ENCODE data around the gene CAMTA1.

CAMTA1 gene

DNA sequence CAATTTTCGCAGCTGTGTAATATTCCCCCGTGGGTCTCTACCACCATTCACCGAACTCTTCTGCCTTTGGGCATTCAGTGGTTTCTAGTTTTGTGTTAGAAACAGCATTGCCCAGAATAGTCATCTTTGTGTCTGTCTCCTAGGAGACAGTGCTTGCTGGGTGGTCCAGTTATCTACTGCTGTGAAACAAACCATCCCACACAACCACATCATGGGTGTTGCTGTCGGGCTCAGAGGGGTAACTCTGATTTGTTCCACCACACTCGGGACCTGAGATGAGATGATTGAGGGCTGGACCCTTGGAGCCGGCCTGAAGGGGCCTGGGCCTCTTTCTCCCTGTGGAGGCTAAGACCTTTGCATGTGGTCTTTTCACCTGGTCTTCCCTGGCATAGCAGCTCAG lies 558.6 kb downstream of the CAMTA1 start:
- no peak for DNase-seq (ENCODE audit: low spot score)

DNA sequence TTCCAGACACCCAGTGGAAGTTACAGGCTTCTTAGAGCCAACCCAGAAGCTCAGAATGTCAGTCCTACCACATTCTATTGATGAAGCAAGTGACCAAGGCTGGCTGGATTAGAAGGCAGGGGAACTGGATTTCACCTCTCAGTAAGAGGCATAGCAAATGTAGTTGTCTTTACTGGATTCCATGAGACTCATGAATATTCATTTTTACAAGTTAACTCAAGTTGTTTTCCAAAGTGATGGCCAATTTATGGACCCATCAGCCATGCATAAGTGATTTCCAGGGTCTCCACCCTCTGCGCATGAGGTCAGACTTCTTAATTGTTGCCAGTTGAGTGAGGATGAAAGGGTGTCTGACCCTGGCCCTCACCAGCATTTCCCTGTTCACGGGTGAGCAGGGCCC lies 559.0 kb downstream of the CAMTA1 start:
- DNase-seq (ENCODE audit: low spot score): no peak

DNA sequence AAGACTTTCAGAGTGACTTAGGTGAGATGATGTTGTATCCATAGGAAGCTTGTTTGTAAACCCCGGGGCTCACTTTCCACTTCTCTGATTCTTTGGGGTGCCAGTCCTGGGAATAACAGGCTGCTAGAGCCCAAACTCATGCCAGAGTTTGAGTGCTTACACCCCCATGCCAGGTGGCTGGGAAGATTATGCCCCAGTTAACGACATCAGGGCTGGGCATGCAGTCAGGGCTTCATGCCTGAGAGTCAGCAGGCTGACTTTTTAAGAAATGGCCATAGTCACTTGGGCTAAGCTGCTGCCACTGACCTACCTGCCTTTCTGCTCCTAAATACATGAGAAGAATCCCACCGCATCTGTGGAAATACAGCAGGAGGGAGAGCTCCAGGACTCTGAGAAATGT lies 560.3 kb downstream of the CAMTA1 start:
- no peak for DNase-seq (ENCODE audit: low spot score)

DNA sequence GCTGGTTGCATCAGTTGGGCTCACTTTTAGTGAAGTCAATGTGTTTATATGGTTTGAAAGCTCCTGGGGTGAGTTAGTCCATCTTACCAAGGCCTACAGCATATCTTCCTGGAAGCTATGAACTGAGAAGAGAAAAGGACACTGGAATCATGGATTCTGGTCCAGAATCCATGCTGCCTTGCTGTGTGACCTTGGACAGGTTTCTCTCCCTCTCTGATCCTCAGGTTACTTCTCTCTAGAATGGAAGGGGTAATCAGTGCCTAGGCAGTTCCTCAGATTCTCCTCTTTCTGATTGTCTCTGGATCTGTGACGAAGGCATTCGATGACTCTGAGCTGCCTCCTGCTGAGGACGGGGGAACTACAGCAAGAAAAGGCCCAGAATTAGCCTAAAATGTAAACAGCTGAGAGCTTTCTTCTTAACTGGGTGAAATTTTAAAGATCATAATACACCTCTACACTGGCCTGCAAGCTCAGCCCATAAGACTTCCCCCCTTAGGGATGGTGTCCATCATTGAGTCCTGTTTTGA lies 560.9 kb downstream of the CAMTA1 start:
- DNase-seq (ENCODE audit: low spot score): no peak

DNA sequence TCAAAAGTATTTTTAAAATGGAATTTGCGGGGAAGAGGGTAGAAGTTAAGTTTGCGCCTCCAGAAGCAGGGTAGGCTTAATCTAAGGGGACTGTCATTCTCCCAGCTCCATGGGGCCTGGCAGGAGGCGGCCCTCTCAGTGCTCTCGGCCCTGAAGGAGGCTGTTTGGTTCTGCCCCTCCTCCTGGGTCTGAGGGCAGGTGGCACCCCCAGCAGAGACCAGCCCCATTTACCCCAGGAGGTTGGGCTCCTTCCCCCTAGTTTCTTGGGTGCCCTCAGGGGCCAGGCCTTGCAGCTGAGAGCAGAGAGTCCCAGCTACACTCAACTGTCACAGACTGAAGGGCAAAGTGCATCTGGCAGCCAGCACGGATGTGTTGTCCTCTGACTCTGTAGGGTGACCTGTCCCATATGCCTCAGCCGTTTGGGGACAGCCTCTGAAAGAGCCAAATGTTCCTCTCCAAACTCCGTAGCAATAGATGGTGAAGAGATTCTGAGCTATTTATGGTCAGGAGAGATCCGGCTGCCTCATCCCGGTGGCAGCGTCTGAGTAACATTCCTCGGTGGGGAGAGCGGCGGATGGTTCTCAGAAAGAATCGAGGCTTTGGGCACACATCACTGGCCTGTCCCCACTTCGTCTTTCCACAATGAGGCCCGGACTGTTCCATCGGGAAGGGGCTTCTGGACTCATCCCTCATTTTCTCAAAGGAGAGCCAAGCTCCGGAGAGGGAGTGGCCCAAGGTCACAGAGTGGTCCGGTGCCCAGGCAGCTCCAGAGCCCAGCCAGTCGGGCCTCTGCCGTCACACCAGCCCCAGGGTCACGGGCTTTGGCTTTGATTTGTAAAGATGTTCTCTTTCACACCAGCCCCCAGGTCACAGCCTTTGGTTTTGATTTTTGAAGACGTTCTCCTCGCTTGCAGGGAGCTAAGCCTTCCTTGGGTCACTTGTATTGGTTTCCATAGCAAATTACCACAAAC lies 561.6 kb downstream of the CAMTA1 start:
- no peak for DNase-seq (ENCODE audit: low spot score)

DNA sequence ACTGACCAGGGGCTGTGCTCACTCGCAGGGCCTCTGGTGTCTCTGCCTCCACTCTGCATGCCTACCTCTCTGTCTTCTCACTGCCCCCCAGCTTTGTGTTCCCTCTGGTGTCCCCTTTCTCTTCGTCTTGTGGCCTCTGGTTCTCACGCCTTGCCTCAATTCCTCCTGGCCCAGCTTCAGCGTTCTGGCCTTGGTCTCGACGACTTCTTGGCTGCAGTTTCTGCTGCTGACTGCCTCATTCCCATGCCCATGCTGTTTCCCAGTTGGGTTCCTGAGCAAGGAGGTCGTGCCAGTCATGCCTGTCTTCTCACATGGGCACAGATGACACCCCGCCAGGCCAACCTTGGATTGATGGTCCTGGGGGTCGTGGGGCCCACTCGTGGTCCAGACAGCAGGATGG lies 562.8 kb downstream of the CAMTA1 start:
- no peak for DNase-seq (ENCODE audit: low spot score)

DNA sequence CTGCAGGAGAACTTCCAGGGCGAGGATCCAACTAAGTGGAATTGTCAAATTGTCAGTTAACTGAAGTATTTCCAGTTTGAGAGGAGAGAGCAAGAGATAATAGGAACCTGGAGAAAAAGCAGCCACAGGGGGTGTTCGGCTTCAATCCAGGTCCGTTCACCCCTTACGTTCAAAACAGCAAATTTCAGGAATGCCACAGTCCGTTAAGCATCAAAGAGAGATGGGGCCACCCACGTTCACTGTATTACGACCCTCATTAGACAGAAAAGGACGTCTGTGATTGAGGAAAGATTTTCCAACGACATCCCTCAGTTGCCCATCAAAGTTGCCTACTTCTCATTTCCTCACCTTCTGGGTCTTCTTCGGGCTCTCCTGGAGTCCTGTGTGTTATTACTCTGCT lies 563.3 kb downstream of the CAMTA1 start:
- DNase-seq (ENCODE audit: low spot score): no peak

DNA sequence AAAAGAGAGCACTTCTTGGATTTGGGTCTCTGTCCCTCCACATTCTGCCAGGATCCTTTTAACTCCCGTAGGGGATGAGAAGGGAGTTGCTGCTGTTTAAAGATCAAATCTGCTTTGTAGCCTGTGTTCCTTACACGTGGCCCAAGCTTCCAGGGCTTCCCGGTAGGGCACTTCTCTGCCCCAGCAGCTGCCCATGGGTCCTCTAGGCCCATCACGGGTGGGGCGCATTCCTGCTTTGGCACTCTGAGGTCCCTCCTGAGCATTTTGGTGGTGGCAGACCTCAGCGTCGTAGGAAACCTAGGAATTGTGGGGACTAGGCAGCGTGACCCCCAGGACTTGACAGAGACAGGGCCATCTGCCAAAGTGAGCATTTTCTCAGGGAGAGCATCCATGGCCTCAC lies 565.5 kb downstream of the CAMTA1 start:
- DNase-seq (ENCODE audit: low spot score): no peak

DNA sequence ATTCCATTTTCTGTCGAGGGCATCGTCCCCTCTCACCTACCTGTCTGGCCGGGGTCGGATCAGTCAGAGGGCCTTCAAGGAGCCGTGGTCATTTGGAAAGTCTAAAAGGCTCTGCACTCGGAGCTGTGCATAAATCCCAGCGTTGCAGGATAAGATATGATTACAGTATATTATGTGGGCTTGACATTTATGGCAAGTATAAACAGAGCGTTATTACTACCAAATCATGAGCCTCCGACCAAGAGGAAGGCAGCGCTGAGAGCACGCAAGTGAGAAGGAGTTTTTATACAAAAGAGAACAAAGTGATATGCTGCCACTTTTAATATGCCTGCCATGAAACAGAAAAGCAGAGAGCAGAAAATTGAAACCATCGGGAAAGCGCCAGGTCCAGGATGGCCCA lies 566.4 kb downstream of the CAMTA1 start:
- DNase-seq (ENCODE audit: low spot score): no peak

DNA sequence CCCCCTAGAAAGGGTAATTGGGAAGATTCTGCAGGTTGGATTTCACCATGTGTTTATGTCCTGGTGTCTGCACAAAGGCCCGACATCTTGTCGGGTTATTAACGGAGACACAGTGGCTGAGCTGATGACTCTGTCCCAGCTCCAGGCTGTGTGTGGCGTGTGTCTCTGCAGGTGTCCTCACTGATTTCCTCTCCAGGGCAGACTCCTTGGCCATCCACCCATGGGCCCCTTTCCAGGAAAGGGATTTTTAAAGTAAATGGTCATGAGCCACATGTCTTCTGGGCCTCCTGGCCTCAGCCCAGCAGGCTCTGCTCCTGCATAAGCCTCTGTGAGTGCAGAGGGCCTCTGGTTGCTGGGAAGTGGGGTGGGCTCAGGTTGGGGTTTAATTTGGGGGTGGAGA lies 567.1 kb downstream of the CAMTA1 start:
- DNase-seq (ENCODE audit: low spot score): no peak

DNA sequence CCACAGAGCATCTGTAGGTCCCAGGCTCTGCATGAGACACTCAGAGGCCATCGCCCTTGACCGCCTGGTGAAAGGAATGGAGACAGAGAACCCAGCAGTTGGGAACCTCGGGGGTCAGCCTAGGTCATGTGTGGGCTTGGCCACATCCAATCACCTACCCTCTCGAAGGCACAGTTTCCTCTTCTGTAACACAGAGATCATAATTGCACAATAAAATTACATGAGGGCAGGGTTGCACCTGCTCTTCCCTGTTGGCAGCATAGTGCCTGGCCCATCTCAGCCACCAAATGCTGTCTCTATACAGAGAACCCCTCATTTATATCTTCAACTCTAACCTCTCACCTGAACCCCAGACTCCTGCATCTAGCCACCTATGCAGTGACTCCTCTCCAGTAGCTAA lies 567.7 kb downstream of the CAMTA1 start:
- no peak for DNase-seq (ENCODE audit: low spot score)

DNA sequence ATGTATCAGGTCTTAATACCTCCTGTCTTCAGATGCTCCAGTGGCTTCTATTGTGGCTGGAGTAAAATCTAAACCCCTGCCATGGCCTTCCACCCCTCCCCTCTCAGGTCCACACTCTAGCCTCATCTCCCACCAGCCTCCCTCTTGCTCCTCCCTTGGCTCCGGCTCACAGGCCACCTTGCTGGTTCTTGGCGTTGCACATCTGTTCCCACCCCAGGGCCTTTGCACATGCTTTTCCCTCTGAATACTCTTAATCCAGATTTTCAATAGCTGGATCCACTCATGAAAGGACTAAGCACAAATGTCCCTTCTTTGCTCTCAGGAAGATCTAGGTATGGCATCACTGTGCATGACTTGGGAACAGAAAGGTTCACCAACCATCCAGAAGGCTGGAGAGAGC lies 570.4 kb downstream of the CAMTA1 start:
- no peak for DNase-seq (ENCODE audit: low spot score)

DNA sequence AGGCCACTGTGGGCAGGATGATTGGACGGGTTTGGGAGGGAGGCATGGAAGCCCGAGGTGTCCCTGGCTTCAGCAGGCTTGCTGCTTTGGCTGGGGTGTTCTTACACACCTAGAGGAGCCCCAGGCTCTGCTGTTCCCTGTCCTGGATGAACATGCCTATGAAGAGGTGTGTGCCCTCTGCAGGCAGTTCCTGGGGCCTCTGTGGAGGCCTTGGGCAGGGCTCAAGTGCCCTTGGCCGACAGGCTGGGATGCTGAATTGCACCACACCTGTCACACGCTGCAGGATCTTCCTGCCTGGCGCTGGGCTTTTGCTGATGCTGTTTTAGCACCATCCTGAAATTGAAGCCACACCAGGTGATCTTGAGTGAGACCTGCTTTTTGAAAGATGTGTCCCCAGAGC lies 570.8 kb downstream of the CAMTA1 start:
- DNase-seq (ENCODE audit: low spot score): no peak

DNA sequence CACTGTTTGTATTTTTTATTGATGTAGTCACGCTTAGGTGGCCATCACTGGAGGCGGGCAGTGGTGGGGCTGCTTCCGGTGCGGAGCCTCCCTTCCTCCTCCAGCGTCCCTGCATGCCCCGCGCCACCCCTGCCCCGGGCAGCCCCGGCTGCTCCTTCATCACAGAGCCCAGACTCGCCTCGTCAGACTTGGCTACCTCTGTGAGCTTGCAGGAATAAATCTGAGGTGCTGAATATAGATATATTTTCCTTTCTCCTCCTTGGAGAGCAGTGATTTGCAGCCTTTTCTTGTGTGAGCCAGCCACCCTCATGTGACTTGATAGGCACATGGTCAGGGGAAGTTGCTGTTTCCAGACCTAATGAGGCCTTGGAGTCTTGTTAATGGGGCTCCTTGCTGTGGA lies 573.2 kb downstream of the CAMTA1 start:
- DNase-seq (ENCODE audit: low spot score): no peak

DNA sequence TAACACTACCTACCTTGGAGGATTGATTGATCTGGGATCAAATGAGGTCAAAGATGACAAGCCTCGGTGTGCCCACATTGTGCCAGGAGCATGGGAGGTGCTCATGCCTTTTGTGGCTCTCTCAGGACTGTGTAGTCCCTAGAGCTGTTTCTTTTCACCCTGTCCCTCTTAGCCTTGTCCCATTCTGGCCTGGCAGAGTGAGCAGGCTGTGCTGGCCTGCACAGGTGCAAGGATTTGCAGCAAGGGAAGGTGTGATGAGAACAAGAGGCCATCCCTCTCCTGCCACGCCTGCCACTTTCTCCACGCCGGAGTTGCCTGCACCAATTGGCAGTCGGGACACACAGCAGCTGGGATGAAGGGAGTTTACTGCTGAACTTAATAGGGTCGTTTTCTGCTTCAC lies 575.3 kb downstream of the CAMTA1 start:
- DNase-seq (ENCODE audit: low spot score): no peak

DNA sequence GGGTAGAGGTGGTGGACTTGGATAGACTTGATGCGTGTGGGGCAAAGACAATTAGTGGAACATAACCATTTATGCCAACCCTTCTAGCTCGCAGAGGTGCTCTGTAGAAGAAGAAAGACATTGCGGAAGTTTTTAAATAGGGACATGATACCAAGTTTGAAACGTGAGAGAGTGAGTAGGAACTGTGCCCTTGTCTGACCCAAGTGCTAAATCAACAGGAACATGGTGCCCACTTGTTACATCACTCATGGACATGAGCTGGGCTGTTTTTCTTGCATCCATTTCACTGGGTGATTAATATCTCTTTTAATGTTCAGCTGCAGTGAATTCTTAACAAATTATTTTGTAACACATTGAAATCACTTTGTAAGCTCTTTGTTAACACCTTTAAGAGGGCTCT lies 577.7 kb downstream of the CAMTA1 start:
- no peak for DNase-seq (ENCODE audit: low spot score)

DNA sequence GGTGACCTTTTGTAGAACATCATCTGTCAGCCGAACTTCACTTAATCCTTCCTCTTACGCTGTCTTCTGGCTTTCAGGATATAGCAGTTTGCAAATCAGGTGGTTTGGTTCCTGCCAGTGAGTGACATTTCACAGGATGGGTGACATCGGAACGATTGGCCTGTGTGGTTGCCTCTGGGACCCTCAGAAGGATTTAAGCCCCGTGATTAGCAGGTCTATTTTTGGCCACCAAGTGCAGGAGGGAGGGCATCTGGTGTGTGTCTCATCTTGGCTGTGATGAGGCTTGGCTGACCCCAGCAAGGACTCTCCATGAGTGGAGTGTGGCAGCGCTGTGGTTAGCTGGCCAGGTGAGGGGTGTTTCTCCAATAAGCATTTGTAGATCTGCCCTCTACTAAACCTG lies 578.2 kb downstream of the CAMTA1 start:
- no peak for DNase-seq (ENCODE audit: low spot score)

DNA sequence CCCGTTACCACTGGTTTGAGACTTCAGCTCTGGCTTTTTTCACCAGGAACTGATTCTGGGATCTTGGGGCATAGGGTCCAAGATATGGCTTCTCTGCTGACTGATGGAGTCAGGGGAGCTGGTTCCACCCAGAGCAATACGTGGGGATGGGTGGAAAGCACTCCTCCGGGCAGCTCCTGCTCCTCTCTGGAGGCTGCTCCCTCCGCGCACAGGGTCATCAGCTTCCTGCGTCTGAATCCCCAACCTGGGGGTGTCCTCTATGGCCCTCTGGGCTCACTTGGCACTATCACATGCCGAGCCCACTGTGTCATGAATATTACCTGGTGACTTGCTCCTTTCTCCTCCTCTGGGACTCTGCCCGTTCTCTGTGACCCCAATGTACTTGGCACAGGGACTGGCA lies 580.5 kb downstream of the CAMTA1 start:
- no peak for DNase-seq (ENCODE audit: low spot score)

DNA sequence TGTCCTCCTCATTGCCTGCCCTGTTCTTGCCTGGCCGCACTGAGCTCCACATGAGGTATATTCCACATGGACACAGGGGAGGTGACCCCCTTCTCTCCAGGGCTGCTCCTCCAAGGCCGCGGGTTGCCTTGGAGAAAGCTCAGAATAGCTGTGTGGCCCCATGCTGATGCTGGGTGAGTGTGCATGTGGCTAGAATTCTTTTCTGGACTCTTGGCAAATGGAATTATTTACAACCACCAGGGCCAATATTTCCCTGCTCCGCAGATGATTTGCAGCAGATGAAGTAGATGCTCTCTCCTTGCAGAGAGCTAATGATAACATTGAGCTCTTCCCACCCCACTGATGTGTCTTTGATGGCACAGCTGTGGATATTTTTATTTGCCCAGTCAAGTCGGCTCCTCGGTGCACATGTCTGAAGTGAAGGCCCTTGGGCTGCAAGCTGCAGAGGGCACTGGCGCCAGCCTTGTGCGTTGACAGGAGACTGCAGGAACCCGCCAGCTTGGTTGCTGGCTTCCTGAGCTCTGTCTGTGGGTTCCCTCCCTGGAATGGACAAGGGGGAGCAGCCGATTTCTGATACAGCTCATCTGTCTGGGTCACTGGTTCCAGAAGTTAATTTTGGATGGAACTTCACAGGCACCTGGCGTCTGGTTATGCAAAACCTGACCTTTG lies 581.2 kb downstream of the CAMTA1 start:
- DNase-seq (ENCODE audit: low spot score): no peak

DNA sequence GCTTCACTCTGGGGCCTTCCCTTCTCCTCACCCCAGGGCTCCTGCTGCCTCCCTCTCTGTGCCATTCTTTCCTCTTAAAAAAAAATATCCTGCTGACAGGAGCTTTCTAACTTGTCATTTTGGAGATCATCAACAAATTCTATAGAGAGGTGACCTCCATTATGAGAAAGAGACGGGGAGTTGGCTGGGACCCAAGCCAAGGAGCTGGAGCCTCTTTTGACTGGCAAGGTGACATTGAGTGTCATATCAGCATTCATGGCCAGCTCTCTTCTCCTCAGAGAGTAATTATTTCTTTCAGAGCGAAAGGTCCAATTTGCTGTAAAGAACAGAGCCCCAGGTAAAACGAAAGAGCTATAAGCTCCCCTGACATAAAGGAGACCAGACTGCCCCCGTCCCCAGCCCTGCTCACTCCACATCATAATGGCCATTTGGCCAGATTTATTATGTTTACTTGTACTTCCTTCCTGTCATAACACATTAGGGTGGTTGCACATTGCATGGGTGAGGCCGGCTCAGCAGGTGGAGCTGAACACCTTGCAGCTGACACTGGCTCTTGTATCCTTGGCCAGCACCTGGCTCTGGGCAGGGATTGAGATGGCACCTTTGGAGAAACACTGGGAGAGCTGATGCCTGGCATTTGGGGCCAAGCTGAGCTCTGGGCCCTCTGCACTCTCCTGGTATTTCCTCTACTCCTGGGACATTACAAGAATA lies 581.9 kb downstream of the CAMTA1 start:
- DNase-seq (ENCODE audit: low spot score): no peak

DNA sequence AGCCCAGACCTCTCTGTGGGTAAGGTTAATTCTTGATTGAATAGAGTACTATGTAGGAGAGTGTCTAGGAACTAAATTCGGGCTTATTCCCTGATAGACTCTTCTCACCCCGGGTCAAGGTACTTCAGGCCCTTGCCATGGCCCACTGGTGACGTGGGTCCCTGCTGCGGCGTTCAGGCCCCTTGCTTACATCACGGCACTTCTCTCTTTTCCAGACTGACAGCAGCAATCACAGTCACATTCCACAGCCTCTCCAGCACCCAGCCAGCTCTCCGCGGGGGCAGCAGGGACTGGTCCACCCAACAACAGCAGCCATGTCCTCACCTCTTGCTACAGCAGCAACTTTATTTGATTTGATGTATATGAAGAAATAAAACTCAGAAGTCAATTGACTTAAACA lies 584.6 kb downstream of the CAMTA1 start:
- no peak for DNase-seq (ENCODE audit: low spot score)

DNA sequence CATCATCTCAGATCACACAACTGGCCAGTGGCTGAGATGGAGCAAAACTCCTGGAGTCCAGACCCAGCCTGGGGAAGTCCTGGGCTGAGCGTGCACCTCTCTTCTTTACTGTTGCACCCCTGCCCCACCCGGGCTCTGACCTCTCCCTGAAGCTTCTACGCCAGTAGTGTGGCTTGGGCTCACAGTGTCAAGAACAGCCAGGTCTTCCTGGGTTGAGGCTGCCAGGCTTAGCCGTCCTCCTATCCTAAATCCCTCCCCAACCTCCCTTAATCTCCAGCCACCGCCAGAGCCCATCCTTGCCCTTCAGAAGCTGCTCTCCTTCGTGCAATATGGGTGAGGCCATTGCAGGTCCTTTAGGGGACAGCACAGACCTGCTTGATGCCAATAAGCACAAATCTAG lies 586.7 kb downstream of the CAMTA1 start:
- no peak for DNase-seq (ENCODE audit: low spot score)

Measured in putamen (tissue), 1 donor.